ENCODE data around the gene DNAJB6.
"Not testable (repeated sequence)": the region's sequence is repeated elsewhere in the genome, so short reads cannot be mapped to it uniquely, and the experiment has no call there.

Gene DNAJB6

GRCh38 chr7:157445956-157446295 lies 109.1 kb downstream of the DNAJB6 start:
- no peak for TF ChIP-seq CTCF (IDR thresholded peaks at IDR 0.05; ENCODE audit: low read depth, low read length, missing control alignments)

GRCh38 chr7:157446322-157446721 lies 109.5 kb downstream of the DNAJB6 start:
- H3K4me3 ChIP-seq (ENCODE audit: low read depth, low read length), result no peak overlapping the region
- DNase-seq (ENCODE audit: low read depth), result no peak
- no peak for TF ChIP-seq CTCF (IDR thresholded peaks at IDR 0.05; ENCODE audit: low read depth, low read length, missing control alignments)

More at GRCh38 chr7:157445956-157446295, 109.1 kb downstream of the DNAJB6 start:
- H3K4me3 ChIP-seq (ENCODE audit: low read depth, low read length), result no peak overlapping the region
- DNase-seq (ENCODE audit: low read depth), result no peak

- not testable (repeated sequence) for DNase-seq (ENCODE audit: low read depth); H3K4me3 ChIP-seq (ENCODE audit: low read depth, low read length)
Measured at GRCh38 chr7:157454003-157454402, 117.2 kb downstream of the DNAJB6 start.

GRCh38 chr7:157457355-157458253 lies 120.8 kb downstream of the DNAJB6 start:
- DNase-seq (ENCODE audit: low read depth), result no peak
- TF ChIP-seq CTCF (IDR thresholded peaks at IDR 0.05; ENCODE audit: low read depth, low read length, missing control alignments), result no peak
- H3K4me3 ChIP-seq (ENCODE audit: low read depth, low read length), result no peak overlapping the region

GRCh38 chr7:157458254-157458633 lies 121.4 kb downstream of the DNAJB6 start:
- DNase-seq (ENCODE audit: low read depth), result no peak
- H3K4me3 ChIP-seq (ENCODE audit: low read depth, low read length), result no peak overlapping the region
- TF ChIP-seq CTCF (IDR thresholded peaks at IDR 0.05; ENCODE audit: low read depth, low read length, missing control alignments), result no peak

GRCh38 chr7:157459966-157460365 lies 123.2 kb downstream of the DNAJB6 start:
- DNase-seq (ENCODE audit: low read depth), result no peak
- TF ChIP-seq CTCF (IDR thresholded peaks at IDR 0.05; ENCODE audit: low read depth, low read length, missing control alignments), result no peak
- H3K4me3 ChIP-seq (ENCODE audit: low read depth, low read length), result no peak overlapping the region

GRCh38 chr7:157460721-157461120 lies 123.9 kb downstream of the DNAJB6 start:
- TF ChIP-seq CTCF (IDR thresholded peaks at IDR 0.05; ENCODE audit: low read depth, low read length, missing control alignments), result no peak
- H3K4me3 ChIP-seq (ENCODE audit: low read depth, low read length), result no peak overlapping the region
- DNase-seq (ENCODE audit: low read depth), result no peak
